WERI-Rb-1 (cell line): Measurements from ENCODE around the gene CNTFR.

Source experiments
- DNase-seq: peaks from one replicate; pipeline ENCODE4 v3.0.0-alpha.2; 2020
- H3K27ac ChIP-seq: fragments of 250-450 bp; sonication (Bioruptor Pico); 2 replicates; pipeline ENCODE4 v1.5.1; 2020; ENCODE audit warnings: mild to moderate bottlenecking, moderate library complexity
- H3K27me3 ChIP-seq: fragments of 250-450 bp; sonication (Bioruptor Pico); 2 replicates; pipeline ENCODE4 v1.5.1; 2021; ENCODE audit warnings: mild to moderate bottlenecking, low read depth, moderate library complexity; ENCODE audit not compliant: insufficient read depth, severe bottlenecking
- H3K36me3 ChIP-seq: fragments of 250-450 bp; sonication (Bioruptor Pico); 2 replicates; pipeline ENCODE4 v1.5.1; 2020; ENCODE audit warnings: mild to moderate bottlenecking, moderate library complexity
- H3K4me3 ChIP-seq: 2 replicates; pipeline ENCODE4 v1.5.1; 2011; ENCODE audit warnings: low read depth, mild to moderate bottlenecking, control low read depth, low read length
- H3K9me3 ChIP-seq: fragments of 250-450 bp; sonication (Bioruptor Pico); 2 replicates; pipeline ENCODE4 v1.5.1; 2021; ENCODE audit warnings: mild to moderate bottlenecking, moderate library complexity; ENCODE audit not compliant: severe bottlenecking
- TF ChIP-seq, protein P1 (sequence below): IDR thresholded peaks from 2 replicates; pipeline ENCODE4 v1.5.1; 2011; ENCODE audit warnings: low read depth, mild to moderate bottlenecking, control low read depth, inconsistent platforms, low read length

CNTFR gene

GRCh38 chr9:34552606-34552981 lies 36.9 kb downstream of the CNTFR start:
- no peaks in the 10 kb centered on the region; the same call in 1 of the 2 replicates for H3K36me3 ChIP-seq
- no peak overlapping the region for H3K4me3 ChIP-seq
- no peak overlapping the region for H3K27ac ChIP-seq
- no peaks in the 10 kb centered on the region for H3K27me3 ChIP-seq
- TF ChIP-seq, protein P1, sequence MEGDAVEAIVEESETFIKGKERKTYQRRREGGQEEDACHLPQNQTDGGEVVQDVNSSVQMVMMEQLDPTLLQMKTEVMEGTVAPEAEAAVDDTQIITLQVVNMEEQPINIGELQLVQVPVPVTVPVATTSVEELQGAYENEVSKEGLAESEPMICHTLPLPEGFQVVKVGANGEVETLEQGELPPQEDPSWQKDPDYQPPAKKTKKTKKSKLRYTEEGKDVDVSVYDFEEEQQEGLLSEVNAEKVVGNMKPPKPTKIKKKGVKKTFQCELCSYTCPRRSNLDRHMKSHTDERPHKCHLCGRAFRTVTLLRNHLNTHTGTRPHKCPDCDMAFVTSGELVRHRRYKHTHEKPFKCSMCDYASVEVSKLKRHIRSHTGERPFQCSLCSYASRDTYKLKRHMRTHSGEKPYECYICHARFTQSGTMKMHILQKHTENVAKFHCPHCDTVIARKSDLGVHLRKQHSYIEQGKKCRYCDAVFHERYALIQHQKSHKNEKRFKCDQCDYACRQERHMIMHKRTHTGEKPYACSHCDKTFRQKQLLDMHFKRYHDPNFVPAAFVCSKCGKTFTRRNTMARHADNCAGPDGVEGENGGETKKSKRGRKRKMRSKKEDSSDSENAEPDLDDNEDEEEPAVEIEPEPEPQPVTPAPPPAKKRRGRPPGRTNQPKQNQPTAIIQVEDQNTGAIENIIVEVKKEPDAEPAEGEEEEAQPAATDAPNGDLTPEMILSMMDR, result no peak
- DNase-seq, result no peak
- H3K9me3 ChIP-seq, result no peaks in the 10 kb centered on the region

DNA sequence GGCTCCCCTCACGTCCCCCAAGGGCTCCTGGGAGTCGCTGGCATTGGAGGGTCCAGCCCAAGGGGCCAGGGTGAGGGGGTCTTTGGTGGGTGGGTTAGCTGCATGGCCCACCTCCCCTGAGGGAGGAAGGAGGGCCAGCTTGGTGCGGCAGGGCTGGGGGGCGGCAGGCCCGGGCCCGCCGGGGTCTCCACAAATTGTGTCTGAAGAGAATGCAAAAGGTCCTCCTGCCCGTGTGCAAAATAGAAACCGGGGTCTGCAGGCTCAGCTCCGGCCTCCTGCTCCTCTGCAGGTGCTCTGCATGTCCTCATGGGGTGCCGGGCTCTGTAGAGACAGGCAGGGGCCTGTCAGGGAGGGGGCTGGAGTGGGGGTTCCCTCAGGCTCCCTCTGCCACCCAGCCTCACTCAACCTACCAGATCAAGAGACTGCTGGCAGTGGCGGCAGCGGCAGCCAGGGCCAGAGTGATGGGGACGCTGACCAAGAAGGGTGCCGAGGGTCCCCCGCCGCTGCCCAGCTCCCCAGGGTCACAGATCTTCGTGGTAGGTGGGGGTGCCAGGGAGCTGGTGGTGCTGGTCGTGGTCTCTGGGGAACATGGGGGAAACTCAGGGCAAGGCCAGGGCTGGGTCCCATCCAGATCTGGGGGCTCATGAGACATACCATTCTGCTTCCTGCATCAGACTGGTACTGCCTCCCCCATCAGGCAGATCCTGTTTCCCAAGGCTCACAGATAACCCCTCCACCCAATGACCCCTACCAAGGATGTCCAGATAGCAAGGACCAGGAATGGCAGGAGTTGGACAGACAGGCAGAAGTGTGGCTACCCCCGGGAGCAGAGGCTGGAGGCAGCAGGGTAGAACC lies 37.5 kb downstream of the CNTFR start:
- TF ChIP-seq, protein P1, result no peak

DNA sequence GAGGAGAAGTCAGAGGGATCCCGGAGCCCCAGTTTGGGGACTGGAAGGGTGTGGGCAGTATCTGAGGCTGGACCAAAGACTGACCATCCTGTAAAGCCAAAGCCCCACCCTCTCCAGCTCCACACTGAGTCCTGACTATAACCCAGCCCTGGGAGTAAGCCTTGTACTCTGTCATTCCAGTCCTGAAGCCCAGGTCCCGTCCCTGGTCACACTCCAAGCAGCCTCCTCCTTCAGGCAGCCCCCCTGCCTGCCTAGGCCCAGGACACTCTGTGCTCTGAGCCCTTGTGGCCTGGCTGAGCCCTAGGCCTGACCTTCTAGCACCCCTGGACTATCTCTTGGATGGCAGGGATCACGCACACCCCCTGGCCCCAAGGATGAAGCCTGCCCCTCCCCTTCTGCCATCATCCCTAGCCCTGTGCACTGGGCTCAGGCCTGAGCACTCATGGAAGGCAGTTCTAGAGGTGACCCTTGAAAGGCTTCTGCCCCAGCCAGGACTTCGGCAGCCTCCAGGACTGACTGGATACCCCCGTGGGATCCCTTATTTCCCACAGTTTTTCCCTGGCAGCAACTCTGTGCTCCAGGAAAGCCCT lies 38.7 kb downstream of the CNTFR start:
- Histone ChIP-seq H3K36me3 (no peaks in the 10 kb centered on the region; the same call in 1 of the 2 replicates), H3K27me3 (no peaks in the 10 kb centered on the region), H3K27ac (no peak overlapping the region), H3K4me3 (no peak overlapping the region), H3K9me3 (no peaks in the 10 kb centered on the region)
- TF ChIP-seq, protein P1, result no peak
- no peak for DNase-seq

More for the DNA sequence above, 37.5 kb downstream of the CNTFR start:
- Histone ChIP-seq H3K27me3 (no peaks in the 10 kb centered on the region), H3K9me3 (no peaks in the 10 kb centered on the region), H3K27ac (no peak overlapping the region), H3K36me3 (no peaks in the 10 kb centered on the region; the same call in 1 of the 2 replicates), H3K4me3 (no peak overlapping the region)
- DNase-seq, result no peak

- Histone ChIP-seq H3K9me3 (no peaks in the 10 kb centered on the region), H3K27ac (no peak overlapping the region), H3K27me3 (no peaks in the 10 kb centered on the region), H3K36me3 (no peaks in the 10 kb centered on the region; the same call in 1 of the 2 replicates), H3K4me3 (no peak overlapping the region)
- peak; percentile 8 for DNase-seq
- TF ChIP-seq, protein P1, result no peak
Observed at GRCh38 chr9:34550016-34550680, 39.4 kb downstream of the CNTFR start.

DNA sequence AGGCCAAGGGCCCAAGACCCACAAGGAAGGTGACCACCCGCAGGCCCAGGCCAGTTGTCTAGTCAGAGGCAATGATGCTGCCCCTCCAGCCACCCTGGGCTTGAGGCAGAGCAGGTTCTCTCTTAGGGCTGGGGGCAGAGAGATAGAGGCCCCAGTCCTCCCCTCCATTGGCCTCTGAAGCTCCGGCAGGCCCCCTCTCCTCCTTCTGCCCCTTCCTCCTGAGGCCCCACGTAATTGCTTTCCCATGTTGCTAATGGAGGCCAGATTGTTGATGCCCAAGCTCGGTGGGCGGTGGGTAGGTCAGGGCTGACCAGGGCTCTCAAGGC lies 40.2 kb downstream of the CNTFR start:
- TF ChIP-seq, protein P1, result no peak
- DNase-seq, result no peak

More for the DNA sequence above, 40.2 kb downstream of the CNTFR start:
- Histone ChIP-seq H3K9me3 (no peaks in the 10 kb centered on the region), H3K27ac (no peak overlapping the region), H3K4me3 (no peak overlapping the region), H3K27me3 (no peaks in the 10 kb centered on the region), H3K36me3 (no peaks in the 10 kb centered on the region)
